Measurements from ENCODE around the gene ITK.
"Not testable (repeated sequence)": the region's sequence is repeated elsewhere in the genome, so short reads cannot be mapped to it uniquely, and the experiment has no call there.

The ITK gene

GRCh38 chr5:157213527-157214243 lies 33.0 kb downstream of the ITK start:
- DNase-seq = no peak

GRCh38 chr5:157214415-157214814 lies 33.8 kb downstream of the ITK start:
- DNase-seq = no peak

- no peak for DNase-seq
These were observed 34.3 kb downstream of the ITK start for GRCh38 chr5:157214861-157215513.

- no peak for DNase-seq
These were observed 35.0 kb downstream of the ITK start for GRCh38 chr5:157215514-157216167.

- no peak for DNase-seq
These were observed 35.9 kb downstream of the ITK start for GRCh38 chr5:157216391-157217142.

GRCh38 chr5:157217289-157218024 lies 36.8 kb downstream of the ITK start:
- DNase-seq = no peak

GRCh38 chr5:157219491-157220271 lies 39.0 kb downstream of the ITK start:
- no peak for DNase-seq

- no peak for DNase-seq
These were observed 41.3 kb downstream of the ITK start for GRCh38 chr5:157221959-157222358.

- DNase-seq = no peak
These were observed 42.0 kb downstream of the ITK start for GRCh38 chr5:157222506-157223230.

GRCh38 chr5:157225469-157226422 lies 45.1 kb downstream of the ITK start:
- DNase-seq = no peak

- no peak for DNase-seq
These were observed 50.0 kb downstream of the ITK start for GRCh38 chr5:157230610-157231009.

GRCh38 chr5:157232706-157233105 lies 52.1 kb downstream of the ITK start:
- no peak for DNase-seq

- no peak for DNase-seq
These were observed 52.9 kb downstream of the ITK start for GRCh38 chr5:157233515-157233914.

- DNase-seq = no peak
These were observed 55.8 kb downstream of the ITK start for GRCh38 chr5:157236423-157236822.

- no peak for DNase-seq
These were observed 60.8 kb downstream of the ITK start for GRCh38 chr5:157241483-157241882.

- DNase-seq = not testable (repeated sequence)
These were observed 64.1 kb downstream of the ITK start for GRCh38 chr5:157244704-157245103.

GRCh38 chr5:157245476-157245875 lies 64.8 kb downstream of the ITK start:
- DNase-seq = no peak

- DNase-seq = no peak
These were observed 65.2 kb downstream of the ITK start for GRCh38 chr5:157245886-157246285.

- DNase-seq = no peak
These were observed 66.6 kb downstream of the ITK start for GRCh38 chr5:157247267-157247666.

Data from NCI-H446 treated with DMSO at 0.1 percent for 48 hours (cell line).